ENCODE data around the gene LPAR1.

GRCh38 chr9:110835404-110835803, 202.9 kb downstream of the LPAR1 start:
- TF ChIP-seq CTCF (IDR thresholded peaks at IDR 0.05), result no peak
- no peak for TF ChIP-seq EZH2 (IDR thresholded peaks at IDR 0.05; ENCODE audit: borderline replicate concordance, insufficient read depth, low read depth, low read length, poor library complexity, severe bottlenecking)

Data from B cell (primary cell).